Aorta (tissue), 5 donors: ENCODE measurements around the gene ZNF655. TPM values are rescaled to one million over a fixed set of nuclear protein-coding genes. Genes with fewer than 3 reads are reported as not detected.

Experiments used
- ATAC-seq: fragments of 200-7000 bp; cut with Tn5 transposase; one replicate; pipeline ENCODE4 v1.9.1; 2022; ENCODE audit warnings: moderate library complexity; ENCODE audit not compliant: low FRiP score
- DNase-seq, 2 donors: peaks; one replicate each; pipeline ENCODE4 v3.0.0-alpha.2; 2020
- H3K27ac ChIP-seq, 2 donors: one replicate each; pipeline ENCODE4 v1.5.1; 2013; ENCODE audit warnings: low read length in 2 of 2, mild to moderate bottlenecking in 2 of 2, moderate library complexity in 2 of 2, control low read depth in 1 of 2, inconsistent platforms in 1 of 2, low read depth in 1 of 2
- H3K27me3 ChIP-seq, 2 donors: one replicate each; pipeline ENCODE4 v1.6.1; 2013; ENCODE audit warnings: control low read depth in 1 of 2, low read length in 1 of 2, mild to moderate bottlenecking in 1 of 2, moderate library complexity in 1 of 2; ENCODE audit not compliant: insufficient read depth in 2 of 2, control insufficient read depth in 1 of 2
- H3K36me3 ChIP-seq, 2 donors: one replicate each; pipeline ENCODE4 v1.6.1; 2013; ENCODE audit warnings: control low read depth in 1 of 2, low read length in 1 of 2, mild to moderate bottlenecking in 1 of 2; ENCODE audit not compliant: insufficient read depth in 2 of 2, control insufficient read depth in 1 of 2
- H3K4me1 ChIP-seq, 2 donors: one replicate each; pipeline ENCODE4 v1.6.1; 2013; ENCODE audit warnings: low read length in 2 of 2, control low read depth in 1 of 2, mild to moderate bottlenecking in 1 of 2, moderate library complexity in 1 of 2; ENCODE audit not compliant: insufficient read depth in 2 of 2, control insufficient read depth in 1 of 2
- H3K4me3 ChIP-seq, 2 donors: one replicate each; pipeline ENCODE4 v1.5.1; 2013; ENCODE audit warnings: low read length in 2 of 2, control low read depth in 1 of 2, mild to moderate bottlenecking in 1 of 2
- H3K9me3 ChIP-seq: one replicate; pipeline ENCODE4 v1.6.1; 2013; ENCODE audit warnings: mild to moderate bottlenecking, low read length; ENCODE audit not compliant: control insufficient read depth
- WGBS, 2 donors: extraction: QIAGEN DNeasy Blood & Tissue Kit; methylation state at CpG; one replicate each; pipeline ENCODE4 v1.1.7; 2013; 5-methylcytosine and 5-hydroxymethylcytosine counted together
- intact Hi-C, 2 donors: fragments of 100-400 bp; cut with DNase I; formaldehyde crosslinking; loops; one replicate each; pipeline versions ENCODE4 v1.14.2 to v1.15.0; 2022
- polyA plus RNA-seq, 2 donors: library from polyadenylated mRNA; stranded (reverse); fragments of 200-250 nt; gene quantifications; one replicate each; pipeline ENCODE4 v1.2.3, GENCODE V29; 2013
- total RNA-seq, 2 donors: library from RNA; stranded (reverse); fragmentation: NEBNext Ultra II Directional; extraction: Animal tissue kit (Norgen Biotek cat#: 25700); gene quantifications; one replicate each; pipeline ENCODE4 v1.2.1, GENCODE V29; 2021
- donor health status: healthy with polysubstance abuse.
- donor health status: Bipolar disorder and iron deficiency.
- donor health status: DM: no; HTN: no; CAD: no.
- donor health status: DM: no; HTN: no; CAD: no.
- donor health status: DM: yes; HTN: yes; CAD: no.

ZNF655 gene
- total and polyA plus RNA-seq, 4 donors, result 47.7 to 93.1 (median 65.6) TPM

DNA sequence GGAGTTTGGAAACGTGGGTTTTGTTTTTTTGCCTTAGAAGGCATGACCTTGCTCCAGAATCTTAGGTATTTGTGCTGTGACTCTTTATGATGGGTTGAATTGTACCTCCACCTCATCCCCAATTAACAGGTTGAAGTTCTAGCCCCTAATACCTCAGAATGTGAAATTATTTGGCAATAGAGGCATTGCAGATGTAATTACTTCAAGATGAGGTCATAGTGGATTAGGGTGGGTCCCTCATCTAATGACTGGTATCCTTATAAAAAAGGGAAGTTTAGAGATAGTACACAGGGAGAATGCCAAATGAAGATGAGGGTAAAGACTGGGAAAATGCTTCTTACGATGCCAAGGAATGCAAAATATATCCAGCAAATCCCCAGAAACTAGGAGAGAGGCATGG lies 3.5 kb upstream of the ZNF655 start:
- intact Hi-C loops, result loop anchor here (5.0 kb wide), 1 partner anchor 53 kb away; the partner anchor contains the start of genes ZKSCAN5 (in 2 of the 2) and ZNF394 (in 2 of the 2)
- DNase-seq (no peak), ATAC-seq (no peak)
- Histone ChIP-seq H3K27ac (no peak overlapping the region), H3K4me1 (peaks cover 0 to 3% of the 10 kb centered on the region in 2 donors), H3K36me3 (no peaks in the 10 kb centered on the region), H3K4me3 (no peak overlapping the region), H3K9me3 (no peaks in the 10 kb centered on the region), H3K27me3 (no peaks in the 10 kb centered on the region)
- WGBS, 2 donors, result 70 to 73% methylated on average over 2 of the region's 2 CpGs

GRCh38 chr7:99557196-99557607 lies 1.2 kb upstream of the ZNF655 start:
- peaks cover 0 to 3% of the 10 kb centered on the region in 2 donors for H3K4me1 ChIP-seq
- no peak for ATAC-seq
- peak overlapping the region in 1 of 2 donors; percentile 89 for H3K4me3 ChIP-seq
- H3K27ac ChIP-seq, result no peak overlapping the region
- DNase-seq, result no peak
- intact Hi-C loops, result no loop called here
- 79 to 83% methylated on average over 4 of the region's 4 CpGs for WGBS, 2 donors
- peaks cover 3 to 8% of the 10 kb centered on the region in 2 donors for H3K36me3 ChIP-seq
- no peaks in the 10 kb centered on the region for H3K27me3 ChIP-seq
- H3K9me3 ChIP-seq, result no peaks in the 10 kb centered on the region

DNA sequence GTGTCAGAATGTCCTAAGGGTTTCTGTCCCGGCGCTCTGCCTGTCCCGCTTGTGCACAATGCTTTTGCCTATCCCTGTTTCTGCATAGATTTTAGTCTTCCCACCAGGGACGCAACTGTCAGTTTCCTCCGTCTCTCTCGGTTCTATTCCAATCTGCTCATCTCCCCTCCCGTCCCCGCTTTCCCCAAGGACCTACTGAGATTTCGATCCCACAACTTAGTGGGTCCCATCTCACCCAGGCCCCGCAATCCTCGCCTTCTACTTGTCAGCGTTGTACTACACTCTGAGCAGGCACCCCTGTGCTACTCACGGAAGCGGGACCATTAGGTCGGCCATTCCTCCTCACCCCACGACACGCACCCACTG lies 519 bp upstream of the ZNF655 start:
- Histone ChIP-seq H3K36me3 (peaks cover 3 to 8% of the 10 kb centered on the region in 2 donors), H3K9me3 (no peaks in the 10 kb centered on the region)

GRCh38 chr7:99559175-99559915 lies 903 bp downstream of the ZNF655 start:
- peaks cover 0 to 3% of the 10 kb centered on the region in 2 donors for H3K4me1 ChIP-seq
- H3K27ac ChIP-seq, result peak overlapping the region; percentile 34 to 65
- no peaks in the 10 kb centered on the region for H3K27me3 ChIP-seq
- WGBS, 2 donors, result 25 to 26% methylated on average over 31 of the region's 31 CpGs
- no peak for ATAC-seq
- no peaks in the 10 kb centered on the region for H3K9me3 ChIP-seq
- peaks cover 3 to 10% of the 10 kb centered on the region in 2 donors for H3K36me3 ChIP-seq
- intact Hi-C loops, result no loop called here
- peak overlapping the region; percentile 52 to 89 for H3K4me3 ChIP-seq
- no peak for DNase-seq

More for the DNA sequence above, 519 bp upstream of the ZNF655 start:
- WGBS, 2 donors, result 0 to 1% methylated on average over 17 of the region's 17 CpGs
- ATAC-seq (no peak), DNase-seq (no peak)
- peaks cover 0 to 3% of the 10 kb centered on the region in 2 donors for H3K4me1 ChIP-seq
- peak overlapping the region; percentile 22 to 89 for H3K4me3 ChIP-seq
- no peaks in the 10 kb centered on the region for H3K27me3 ChIP-seq
- H3K27ac ChIP-seq, result peak overlapping the region; percentile 34 to 60
- intact Hi-C loops, result no loop called here

DNA sequence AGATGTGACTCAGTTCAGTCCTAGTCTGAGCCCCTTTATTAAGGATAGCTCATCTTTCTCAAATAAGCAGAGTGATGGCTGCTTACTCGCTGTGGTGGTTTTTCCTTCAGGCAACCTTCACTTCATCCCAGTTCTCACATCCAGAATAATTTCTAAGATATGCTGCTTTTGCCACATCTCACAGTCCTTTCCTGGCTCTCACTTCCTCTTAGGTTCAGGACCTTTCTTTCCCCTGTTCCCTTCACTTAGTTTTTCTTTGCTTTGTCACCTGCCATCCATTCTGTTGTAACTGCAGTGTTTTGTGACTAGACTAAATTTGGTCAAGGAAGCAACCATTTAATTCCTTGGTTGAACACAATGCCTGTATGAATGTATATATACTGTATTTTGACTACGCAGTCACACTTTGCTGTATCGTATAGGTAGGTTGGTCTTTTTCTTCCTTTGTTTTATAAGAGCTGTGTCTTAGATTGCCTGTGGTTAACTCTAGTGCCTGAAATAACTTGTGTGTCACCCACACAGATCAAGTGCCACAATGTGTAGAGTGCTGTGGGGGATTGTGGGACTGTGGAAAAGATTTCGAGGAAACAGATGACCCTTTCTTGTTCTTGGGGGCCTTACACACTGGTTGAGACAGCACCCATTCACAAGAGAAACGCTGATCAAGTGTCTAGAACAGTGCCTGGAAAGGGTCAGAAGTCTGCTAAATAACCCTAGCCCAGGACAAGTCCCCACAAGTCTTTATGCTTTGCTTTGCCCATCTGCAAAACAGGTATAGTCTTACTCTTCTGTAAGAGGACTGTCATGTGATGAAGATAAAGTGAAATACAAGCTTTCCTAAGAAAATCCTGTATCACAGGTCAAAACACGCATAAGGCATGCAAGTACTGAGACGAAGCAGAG lies 2.6 kb downstream of the ZNF655 start:
- ATAC-seq (no peak), DNase-seq (no peak)
- H3K27ac ChIP-seq, result no peak overlapping the region
- WGBS, 2 donors, result 86 to 88% methylated on average over 7 of the region's 7 CpGs
- H3K27me3 ChIP-seq, result no peaks in the 10 kb centered on the region
- no peaks in the 10 kb centered on the region for H3K9me3 ChIP-seq
- H3K36me3 ChIP-seq, result peaks cover 3 to 12% of the 10 kb centered on the region in 2 donors
- intact Hi-C loops, result no loop called here
- H3K4me1 ChIP-seq, result peaks cover 0 to 3% of the 10 kb centered on the region in 2 donors
- no peak overlapping the region for H3K4me3 ChIP-seq

- Histone ChIP-seq H3K4me3 (no peak overlapping the region), H3K4me1 (peaks cover 0 to 3% of the 10 kb centered on the region in 2 donors), H3K36me3 (peaks cover 3 to 12% of the 10 kb centered on the region in 2 donors), H3K9me3 (no peaks in the 10 kb centered on the region), H3K27me3 (no peaks in the 10 kb centered on the region), H3K27ac (no peak overlapping the region)
- no peak for ATAC-seq
- WGBS, 2 donors, result 88 to 97% methylated on average over 2 of the region's 2 CpGs
- intact Hi-C loops, result no loop called here
- no peak for DNase-seq
Observed at GRCh38 chr7:99561737-99562051, 3.3 kb downstream of the ZNF655 start.

DNA sequence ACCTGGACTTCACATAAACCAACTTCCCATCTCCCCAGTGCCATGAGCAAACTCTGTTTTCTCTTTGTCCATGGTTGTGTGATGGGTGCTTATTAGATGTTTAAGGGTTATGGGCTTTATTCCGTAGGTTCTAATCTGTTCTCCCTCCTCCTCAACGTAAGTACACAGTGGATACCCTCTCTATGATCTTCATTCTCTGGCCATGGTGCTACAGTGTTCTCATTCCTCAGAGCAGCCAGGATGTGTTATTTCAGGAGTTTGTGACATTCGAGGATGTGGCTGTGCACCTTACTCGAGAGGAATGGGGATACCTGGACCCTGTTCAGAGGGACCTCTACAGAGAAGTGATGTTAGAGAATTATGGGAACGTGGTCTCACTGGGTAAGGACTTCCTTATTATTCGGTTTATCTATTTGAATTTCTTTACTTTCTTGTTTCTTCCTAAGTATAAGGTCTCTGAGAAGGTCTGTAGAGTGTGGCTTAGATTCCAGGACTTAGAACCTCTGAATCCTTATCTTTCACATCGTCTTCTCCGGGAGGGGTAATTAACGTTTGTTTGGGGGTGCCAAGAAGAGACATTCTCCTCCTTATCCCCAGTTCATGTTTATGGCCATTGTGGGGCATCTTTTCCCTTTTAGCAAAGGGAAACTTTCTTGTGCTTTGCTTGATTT lies 3.8 kb downstream of the ZNF655 start:
- Histone ChIP-seq H3K9me3 (no peaks in the 10 kb centered on the region), H3K36me3 (peaks cover 3 to 12% of the 10 kb centered on the region in 2 donors), H3K4me1 (peaks cover 0 to 3% of the 10 kb centered on the region in 2 donors), H3K27me3 (no peaks in the 10 kb centered on the region), H3K4me3 (no peak overlapping the region), H3K27ac (no peak overlapping the region)
- ATAC-seq (no peak), DNase-seq (no peak)
- intact Hi-C loops, result no loop called here
- WGBS, 2 donors, result 83 to 85% methylated on average over 9 of the region's 9 CpGs

GRCh38 chr7:99562832-99563231 lies 4.4 kb downstream of the ZNF655 start:
- 32 to 39% methylated on average over 2 of the region's 2 CpGs for WGBS, 2 donors
- H3K27ac ChIP-seq, result no peak overlapping the region
- no peak for ATAC-seq

More at GRCh38 chr7:99562832-99563231, 4.4 kb downstream of the ZNF655 start:
- Histone ChIP-seq H3K4me3 (no peak overlapping the region), H3K36me3 (peaks cover 3 to 12% of the 10 kb centered on the region in 2 donors), H3K9me3 (no peaks in the 10 kb centered on the region), H3K4me1 (peaks cover 0 to 3% of the 10 kb centered on the region in 2 donors), H3K27me3 (no peaks in the 10 kb centered on the region)
- no peak for DNase-seq
- intact Hi-C loops, result no loop called here
